B cell (primary cell): ENCODE results near the gene ZFP82. TPM values are rescaled to one million over a fixed set of nuclear protein-coding genes. Genes with fewer than 3 reads are reported as not detected.

Experiments used
- ATAC-seq: fragments of 200-7000 bp; cut with Tn5 transposase; one replicate; pipeline ENCODE4 v1.10.0; 2021; ENCODE audit warnings: low read depth, mild to moderate bottlenecking, moderate number of reproducible peaks, moderate library complexity
- CTCF ChIA-PET: fragments of 350-600 bp; sonication (Branson Sonifier 250); formaldehyde crosslinking; loops from one replicate; lab custom pipeline; 2021; ENCODE audit warnings: antibody characterized with exemption, inconsistent platforms; lab: Charles Lee
- POLR2A ChIA-PET: fragments of 350-600 bp; sonication (Branson Sonifier 250); formaldehyde crosslinking; loops from one replicate; lab custom pipeline; 2021; ENCODE audit warnings: antibody characterized with exemption; lab: Charles Lee
- DNase-seq: peaks from one replicate; pipeline ENCODE4 v3.0.0; 2013
- H2AFZ ChIP-seq: 2 replicates; pipeline ENCODE4 v1.6.1; 2012; ENCODE audit warnings: mild to moderate bottlenecking, low read depth, low read length; ENCODE audit not compliant: insufficient read depth, poor library complexity, severe bottlenecking
- H3K27ac ChIP-seq, 2 donors: 1 replicate in 1 of 2; 2 replicates in 1 of 2; pipeline ENCODE4 v1.5.1; 2012 to 2013; ENCODE audit warnings: low read length in 2 of 2, mild to moderate bottlenecking in 2 of 2, moderate library complexity in 1 of 2
- H3K27me3 ChIP-seq, 4 experiments: fragments of 200-600 bp in 1 of 4; sonication (generic) in 1 of 4; replicated peaks in 1 of 4; 1 replicate in 2 of 4; 2 replicates in 2 of 4; pipeline versions ENCODE4 v1.6.1 to v1.7.0; 2013 to 2016; ENCODE audit warnings: low read length in 3 of 4, mild to moderate bottlenecking in 2 of 4, mixed read lengths in 1 of 4, moderate library complexity in 1 of 4; ENCODE audit not compliant: insufficient read depth in 4 of 4, control insufficient read depth in 3 of 4; ENCODE audit errors: control extremely low read depth in 1 of 4
- H3K36me3 ChIP-seq, 2 experiments: replicated peaks in 1 of 2; 1 replicate in 1 of 2; 2 replicates in 1 of 2; pipeline versions ENCODE4 v1.6.1 to v1.7.1; 2013; ENCODE audit warnings: low read length in 1 of 2; ENCODE audit not compliant: insufficient read depth in 2 of 2, control insufficient read depth in 1 of 2; ENCODE audit errors: control extremely low read depth in 1 of 2, extremely low read depth in 1 of 2
- H3K4me1 ChIP-seq, 2 donors: fragments of 200-600 bp in 1 of 2; sonication (generic) in 1 of 2; 1 replicate in 1 of 2; 2 replicates in 1 of 2; pipeline versions ENCODE4 v1.5.1 to v1.6.1; 2013 to 2017; ENCODE audit warnings: low read length in 2 of 2; ENCODE audit not compliant: control insufficient read depth in 2 of 2, insufficient read depth in 2 of 2
- H3K4me2 ChIP-seq: replicated peaks from 2 replicates; pipeline ENCODE3; 2012; ENCODE audit warnings: mild to moderate bottlenecking, low read depth, low read length; ENCODE audit not compliant: poor library complexity, severe bottlenecking
- H3K4me3 ChIP-seq, 5 experiments: fragments of 200-600 bp in 1 of 5; sonication (generic) in 1 of 5; 1 replicate in 3 of 5; 2 replicates in 2 of 5; pipeline versions ENCODE4 v1.5.1 to v1.7.0; 2011 to 2016; ENCODE audit warnings: low read length in 4 of 5, mild to moderate bottlenecking in 4 of 5, low read depth in 2 of 5, control low read depth in 1 of 5, moderate library complexity in 1 of 5; ENCODE audit not compliant: insufficient read depth in 1 of 5; ENCODE audit errors: control extremely low read depth in 1 of 5, extremely low read depth in 1 of 5
- H3K79me2 ChIP-seq: fragments of 200-600 bp; sonication (generic); one replicate; pipeline ENCODE4 v1.6.0; 2016; ENCODE audit warnings: low read length; ENCODE audit not compliant: control insufficient read depth, insufficient read depth
- H3K9ac ChIP-seq: fragments of 200-600 bp; sonication (generic); 2 replicates; pipeline ENCODE4 v1.6.1; 2017; ENCODE audit warnings: mild to moderate bottlenecking, low read length, moderate library complexity
- H3K9me3 ChIP-seq, 3 donors: one replicate each; pipeline versions ENCODE4 v1.6.1 to v1.7.1; 2013; ENCODE audit warnings: low read length in 2 of 3; ENCODE audit not compliant: control insufficient read depth in 2 of 3, insufficient read depth in 1 of 3; ENCODE audit errors: control extremely low read depth in 1 of 3
- H4K20me1 ChIP-seq: 2 replicates; pipeline ENCODE4 v1.6.0; 2012; ENCODE audit warnings: mild to moderate bottlenecking, low read length; ENCODE audit not compliant: insufficient read depth, control insufficient read depth, poor library complexity, severe bottlenecking
- H3K27ac Mint-ChIP-seq: one replicate; pipeline ENCODE4 v1.8.0; 2021; ENCODE audit warnings: mixed read lengths
- H3K27me3 Mint-ChIP-seq: one replicate; pipeline ENCODE4 v1.8.0; 2021; ENCODE audit warnings: mixed read lengths
- H3K4me1 Mint-ChIP-seq: one replicate; pipeline ENCODE4 v1.8.0; 2021; ENCODE audit warnings: mixed read lengths
- H3K4me3 Mint-ChIP-seq: one replicate; pipeline ENCODE4 v1.8.0; 2021; ENCODE audit warnings: mixed read lengths
- H3K9me3 Mint-ChIP-seq: one replicate; pipeline ENCODE4 v1.8.0; 2022; ENCODE audit warnings: mixed read lengths; ENCODE audit not compliant: insufficient read depth
- EZH2 ChIP-seq: IDR thresholded peaks from 2 replicates; pipeline ENCODE4 v1.6.1; 2012; ENCODE audit warnings: borderline replicate concordance, low read depth, mild to moderate bottlenecking, moderate library complexity, low read length; ENCODE audit not compliant: insufficient read depth, poor library complexity, severe bottlenecking
- WGBS: methylation state at CpG from one replicate; pipeline ENCODE4 v1.1.5; 2013; ENCODE audit warnings: missing lambda C conversion rate; ENCODE audit not compliant: insufficient coverage; 5-methylcytosine and 5-hydroxymethylcytosine counted together
- intact Hi-C: fragments of 100-400 bp; cut with micrococcal nuclease; formaldehyde crosslinking; loops from one replicate; pipeline ENCODE4 v1.10.0; 2022
- polyA plus RNA-seq: library from polyadenylated mRNA; depleted of rRNA; stranded (reverse); fragments of >200 nt; gene quantifications from 2 replicates; pipeline ENCODE4 v1.2.3, GENCODE V29; 2012
- total RNA-seq, 2 donors: library from RNA; stranded (reverse); fragments of 120-200 nt in 1 of 2; gene quantifications; 1 replicate in 1 of 2; 2 replicates in 1 of 2; pipeline versions ENCODE4 v1.2.3 to v1.2.4, GENCODE V29; 2013 to 2022
- TF ChIP-seq, protein P1 (sequence below): fragments of 200-600 bp; IDR thresholded peaks from one replicate; pipeline ENCODE4 v1.8.0; 2022; ENCODE audit warnings: antibody characterized with exemption, mild to moderate bottlenecking

ZFP82 gene
- total and polyA plus RNA-seq, 2 donors (not counting 1 experiment from before 2014, with no cell fraction given) = 7.7 to 14.4 TPM

DNA sequence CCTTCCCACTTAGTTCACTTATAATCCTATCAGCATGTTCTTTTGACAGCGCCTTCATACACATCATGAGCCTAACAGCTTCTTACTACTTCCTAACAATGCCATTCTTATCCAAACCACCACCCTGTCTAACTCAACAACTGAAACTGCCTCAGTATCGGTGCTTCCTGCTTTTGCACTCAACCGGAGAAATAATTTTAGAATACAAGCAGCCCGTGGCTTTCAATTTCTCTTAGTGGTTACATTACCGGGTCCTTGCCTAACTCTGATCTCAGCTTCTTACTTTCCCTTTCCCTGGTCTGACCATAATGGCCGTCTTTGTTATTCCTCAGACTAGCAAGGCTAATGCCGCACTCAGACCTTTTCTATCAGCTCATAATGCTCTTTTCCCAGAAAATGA, 17.0 kb downstream of the ZFP82 start:
- no peak for TF ChIP-seq EZH2
- TF ChIP-seq, protein P1, sequence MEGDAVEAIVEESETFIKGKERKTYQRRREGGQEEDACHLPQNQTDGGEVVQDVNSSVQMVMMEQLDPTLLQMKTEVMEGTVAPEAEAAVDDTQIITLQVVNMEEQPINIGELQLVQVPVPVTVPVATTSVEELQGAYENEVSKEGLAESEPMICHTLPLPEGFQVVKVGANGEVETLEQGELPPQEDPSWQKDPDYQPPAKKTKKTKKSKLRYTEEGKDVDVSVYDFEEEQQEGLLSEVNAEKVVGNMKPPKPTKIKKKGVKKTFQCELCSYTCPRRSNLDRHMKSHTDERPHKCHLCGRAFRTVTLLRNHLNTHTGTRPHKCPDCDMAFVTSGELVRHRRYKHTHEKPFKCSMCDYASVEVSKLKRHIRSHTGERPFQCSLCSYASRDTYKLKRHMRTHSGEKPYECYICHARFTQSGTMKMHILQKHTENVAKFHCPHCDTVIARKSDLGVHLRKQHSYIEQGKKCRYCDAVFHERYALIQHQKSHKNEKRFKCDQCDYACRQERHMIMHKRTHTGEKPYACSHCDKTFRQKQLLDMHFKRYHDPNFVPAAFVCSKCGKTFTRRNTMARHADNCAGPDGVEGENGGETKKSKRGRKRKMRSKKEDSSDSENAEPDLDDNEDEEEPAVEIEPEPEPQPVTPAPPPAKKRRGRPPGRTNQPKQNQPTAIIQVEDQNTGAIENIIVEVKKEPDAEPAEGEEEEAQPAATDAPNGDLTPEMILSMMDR = no peak
- Histone ChIP-seq H4K20me1 (no peaks in the 10 kb centered on the region), H3K4me3 (peak overlapping the region; percentile 7 to 49 (median 42)), H3K27me3 (no peaks in the 10 kb centered on the region), H3K36me3 (peaks cover 6 to 28% of the 10 kb centered on the region in 2 experiments), H3K4me2 (peak overlapping the region; percentile 67), H3K9ac (peak overlapping the region; percentile 50), H3K9me3 (peaks cover 0 to 28% (median 10%) of the 10 kb centered on the region in 3 donors), H3K27ac (peak overlapping the region; percentile 63 to 80), H3K79me2 (no peaks in the 10 kb centered on the region), H3K4me1 (peaks cover 19 to 20% of the 10 kb centered on the region in 2 donors), H2AFZ (peak overlapping the region; percentile 44)
- ATAC-seq = peak; percentile 90
- intact Hi-C loops = loop anchor here (1.0 kb wide), 1 partner anchor 22 kb away; the partner anchor contains the start of gene ZFP14
- H3K27ac Mint-ChIP-seq = peak overlapping the region; percentile 81
- H3K4me3 Mint-ChIP-seq = peak overlapping the region; percentile 75
- no peaks in the 10 kb centered on the region for H3K27me3 Mint-ChIP-seq
- 24% methylated on average over 7 of the region's 7 CpGs for WGBS
- ChIA-PET POLR2A (interaction anchor here (0.9 kb wide), 1 partner anchor 23 kb away, joined by 4 read pairs; the partner anchor contains the start of gene ZFP14), CTCF (no interaction called here)
- peaks cover 3% of the 10 kb centered on the region for H3K9me3 Mint-ChIP-seq
- DNase-seq = peak; percentile 74
- peaks cover 16% of the 10 kb centered on the region for H3K4me1 Mint-ChIP-seq

DNA sequence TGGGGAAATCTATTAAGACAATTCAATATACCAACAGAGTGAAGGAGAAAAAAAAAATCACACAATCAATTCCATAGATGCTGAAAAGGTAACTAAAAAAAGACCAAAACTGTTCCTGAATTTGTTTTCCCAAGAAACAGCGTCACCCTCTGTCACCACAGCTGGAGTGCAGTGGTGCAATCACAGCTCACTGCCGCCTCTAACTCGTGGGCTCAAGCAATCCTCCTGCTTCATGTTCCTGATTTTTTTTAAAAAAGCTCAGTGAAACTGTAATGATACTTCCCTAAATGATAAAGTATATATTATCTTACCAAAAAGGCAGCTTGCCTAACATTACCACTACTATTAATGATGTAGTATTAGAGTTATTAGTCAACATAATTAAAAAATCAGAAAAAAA, 19.9 kb downstream of the ZFP82 start:
- Histone ChIP-seq H3K4me1 (peaks cover 19 to 20% of the 10 kb centered on the region in 2 donors), H3K27ac (no peak overlapping the region), H3K9me3 (peaks cover 22 to 37% (median 32%) of the 10 kb centered on the region in 3 donors), H2AFZ (no peak overlapping the region), H4K20me1 (no peaks in the 10 kb centered on the region), H3K36me3 (peaks cover 17 to 22% of the 10 kb centered on the region in 2 experiments), H3K27me3 (no peaks in the 10 kb centered on the region), H3K4me3 (no peak overlapping the region), H3K9ac (no peak overlapping the region), H3K4me2 (no peak overlapping the region), H3K79me2 (peaks cover 6% of the 10 kb centered on the region)
- no peak overlapping the region for H3K27ac Mint-ChIP-seq
- H3K4me3 Mint-ChIP-seq = no peak overlapping the region
- ChIA-PET CTCF (no interaction called here), POLR2A (interaction anchor here (0.6 kb wide), 1 partner anchor 516 kb away, joined by 3 read pairs; no protein-coding TSS in a partner anchor)
- no peak for TF ChIP-seq EZH2
- TF ChIP-seq, protein P1 = no peak
- 100% methylated on average over 1 of the region's 3 CpGs for WGBS
- intact Hi-C loops = no loop called here
- H3K9me3 Mint-ChIP-seq = peaks cover 11% of the 10 kb centered on the region
- DNase-seq (no peak), ATAC-seq (no peak)
- H3K4me1 Mint-ChIP-seq = peaks cover 18% of the 10 kb centered on the region
- no peaks in the 10 kb centered on the region for H3K27me3 Mint-ChIP-seq
